UCSD-AML1 (cell line): ENCODE results near the gene ALG3.

ENCODE experiments used
- DNase-seq: peaks from one replicate; lab custom pipeline; 2025; ENCODE audit not compliant: unreplicated experiment; lab: John Stamatoyannopoulos, UW

Gene ALG3

DNA sequence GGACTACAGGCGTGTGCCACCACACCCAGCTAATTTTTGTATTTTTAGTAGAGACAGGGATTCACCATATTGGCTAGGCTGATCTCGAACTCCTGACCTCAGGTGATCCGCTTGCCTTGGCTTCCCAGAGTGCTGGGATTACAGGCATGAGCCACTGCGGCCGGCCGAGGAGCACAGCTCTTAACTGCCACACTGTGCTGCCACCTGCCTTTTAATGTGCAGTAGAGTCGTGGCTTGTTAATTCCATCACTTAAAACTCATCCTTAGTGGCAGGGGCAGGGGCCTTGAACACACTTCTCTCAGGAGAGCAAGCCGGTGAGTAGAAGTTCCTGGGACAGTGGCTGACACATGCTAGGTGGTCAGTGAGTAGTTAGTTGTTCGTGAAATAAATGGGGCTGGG is 50.3 kb downstream of the ALG3 start:
- DNase-seq: no peak

DNA sequence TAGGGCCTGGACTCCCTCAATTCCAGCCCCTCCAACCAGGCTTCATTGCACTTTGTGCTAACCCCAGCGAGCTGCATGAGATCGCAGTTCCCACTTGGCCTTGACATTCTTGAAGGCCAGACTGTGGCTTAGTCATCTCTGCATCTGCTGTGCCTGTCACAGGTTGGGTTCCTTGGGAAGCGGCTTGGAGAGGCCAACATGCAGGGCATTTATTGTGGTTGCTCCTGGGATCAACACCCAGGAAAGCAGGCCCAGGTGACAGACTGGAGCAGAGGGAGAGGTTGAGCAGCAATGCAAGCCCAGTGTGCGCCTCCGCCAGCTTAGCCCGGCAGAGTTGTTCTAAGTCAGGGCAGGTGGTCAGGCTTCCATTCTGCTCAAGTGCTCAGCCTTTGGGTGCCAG is 52.2 kb downstream of the ALG3 start:
- DNase-seq: no peak

DNA sequence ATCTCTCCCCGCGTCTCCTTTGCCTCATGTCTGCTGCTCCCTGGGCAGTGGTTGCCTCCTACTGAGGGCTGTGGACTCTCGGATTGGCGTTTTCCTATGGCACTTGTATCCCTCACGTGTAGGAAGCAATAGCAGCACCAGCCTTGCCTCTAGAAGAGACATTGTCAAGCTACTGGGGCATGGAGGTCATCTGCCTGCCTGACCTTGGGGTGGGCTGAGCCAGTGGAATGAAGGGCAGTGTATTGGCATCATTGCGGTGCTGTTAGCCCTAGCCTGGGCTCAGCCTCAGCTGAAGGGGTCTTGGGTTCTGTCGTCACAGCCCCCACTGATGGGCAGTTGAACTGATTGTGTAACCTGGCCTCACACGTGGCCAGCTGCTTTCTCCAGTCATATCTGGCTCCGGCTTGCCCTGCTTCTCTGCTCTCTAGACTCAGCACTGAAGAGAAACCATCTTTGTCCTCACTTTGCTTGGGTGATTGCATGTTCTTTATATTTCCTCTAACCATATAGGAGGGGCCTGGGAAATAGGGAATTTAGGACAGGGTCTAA is 54.7 kb downstream of the ALG3 start:
- DNase-seq: no peak

- DNase-seq: no peak
Measured at GRCh38 chr3:184192889-184193288, 55.9 kb downstream of the ALG3 start.
